PC-3 (cell line): ENCODE data around the gene RALY. TPM values are rescaled to one million over a fixed set of nuclear protein-coding genes. Genes with fewer than 3 reads are reported as not detected.
"Not testable (repeated sequence)": the region's sequence is repeated elsewhere in the genome, so short reads cannot be mapped to it uniquely, and the experiment has no call there.

Source experiments
- ATAC-seq: fragments of 200-7000 bp; cut with Tn5 transposase; 2 replicates; pipeline ENCODE4 v1.9.1; 2020; ENCODE audit warnings: mild to moderate bottlenecking, moderate library complexity
- BruUV-seq: library from RNA; stranded (reverse); fragments of 400-500 nt; replicated peaks from 2 replicates; lab custom pipeline; 2021; lab: Mats Ljungman, UMichigan
- CTCF ChIA-PET: fragments of 300-600 bp; sonication (Branson Sonifier 250); formaldehyde crosslinking; loops from one replicate; lab custom pipeline; 2022; ENCODE audit warnings: antibody characterized with exemption; lab: Charles Lee
- POLR2A ChIA-PET: fragments of 300-600 bp; sonication (Branson Sonifier 250); formaldehyde crosslinking; loops from one replicate; lab custom pipeline; 2022; ENCODE audit warnings: antibody characterized with exemption; ENCODE audit not compliant: unreplicated experiment; lab: Charles Lee
- DNase-seq: peaks from one replicate; pipeline ENCODE4 v3.0.0-alpha.2; 2015
- H2AFZ ChIP-seq: fragments of 300-600 bp; sonication (generic); 2 replicates; pipeline ENCODE4 v1.6.0; 2016; ENCODE audit warnings: antibody characterized with exemption, low read length
- H3F3A ChIP-seq: fragments of 300-600 bp; sonication (generic); one replicate; pipeline ENCODE4 v1.6.0; 2017; ENCODE audit warnings: antibody characterized with exemption, low read length, control low read depth, mild to moderate bottlenecking; ENCODE audit not compliant: unreplicated experiment
- H3K27ac ChIP-seq: fragments of 300-600 bp; sonication (generic); 2 replicates; pipeline ENCODE4 v1.5.1; 2016; ENCODE audit warnings: mild to moderate bottlenecking, low read length
- H3K27me3 ChIP-seq: fragments of 300-600 bp; sonication (generic); 2 replicates; pipeline ENCODE4 v1.6.1; 2016; ENCODE audit warnings: low read length, mixed read lengths
- H3K36me3 ChIP-seq: fragments of 300-600 bp; sonication (generic); 2 replicates; pipeline ENCODE4 v1.6.1; 2016; ENCODE audit warnings: low read depth, mixed run types, low read length, mixed read lengths
- H3K4me1 ChIP-seq: fragments of 300-600 bp; sonication (generic); 2 replicates; pipeline ENCODE4 v1.5.1; 2016; ENCODE audit warnings: low read length; ENCODE audit not compliant: insufficient read depth
- H3K4me2 ChIP-seq: fragments of 300-600 bp; sonication (generic); 2 replicates; pipeline ENCODE4 v1.6.0; 2016; ENCODE audit warnings: low read length
- H3K4me3 ChIP-seq: fragments of 300-600 bp; sonication (generic); 2 replicates; pipeline ENCODE4 v1.5.1; 2016; ENCODE audit warnings: mild to moderate bottlenecking, low read length, mixed read lengths
- H3K79me2 ChIP-seq: fragments of 300-600 bp; sonication (generic); 2 replicates; pipeline ENCODE4 v1.6.1; 2017; ENCODE audit warnings: low read length, mixed read lengths
- H3K9ac ChIP-seq: fragments of 300-600 bp; sonication (generic); 2 replicates; pipeline ENCODE4 v1.6.0; 2016; ENCODE audit warnings: mild to moderate bottlenecking, low read length
- H3K9me2 ChIP-seq: fragments of 300-600 bp; sonication (generic); replicated peaks from 2 replicates; pipeline ENCODE4 v1.6.1; 2016; ENCODE audit warnings: mixed run types, low read length, mixed read lengths
- H3K9me3 ChIP-seq: fragments of 300-600 bp; sonication (generic); 2 replicates; pipeline ENCODE4 v1.6.1; 2016; ENCODE audit warnings: low read length, mixed read lengths
- H4K20me1 ChIP-seq: fragments of 300-600 bp; sonication (generic); 2 replicates; pipeline ENCODE4 v1.6.1; 2016; ENCODE audit warnings: low read length, mixed read lengths
- EZH2 ChIP-seq: fragments of 300-600 bp; sonication (generic); IDR thresholded peaks from one replicate; pipeline ENCODE4 v1.6.1; 2017; ENCODE audit warnings: antibody characterized with exemption, mild to moderate bottlenecking, low read length; ENCODE audit not compliant: unreplicated experiment
- EZH2phosphoT487 ChIP-seq: fragments of 300-600 bp; sonication (generic); IDR thresholded peaks from 2 replicates; pipeline ENCODE4 v1.6.1; 2018; ENCODE audit warnings: mild to moderate bottlenecking, antibody characterized with exemption, low read length, borderline replicate concordance
- intact Hi-C: fragments of 100-400 bp; cut with micrococcal nuclease; formaldehyde crosslinking; loops from 2 replicates; pipeline ENCODE4 v1.9.0; 2023
- total RNA-seq: library from RNA; depleted of rRNA; stranded (reverse); fragments of >200 nt; gene quantifications from 2 replicates; pipeline ENCODE4 v1.2.3, GENCODE V29; 2014
- TF ChIP-seq, protein P1 (sequence below): fragments of 300-600 bp; sonication (generic); conservative IDR thresholded peaks from 2 replicates; pipeline ENCODE4 v1.5.1; 2017; ENCODE audit warnings: antibody characterized with exemption, low read depth, mild to moderate bottlenecking, low read length

RALY gene
- total RNA-seq, 1 experiment from 2014 or later = 160 TPM

DNA sequence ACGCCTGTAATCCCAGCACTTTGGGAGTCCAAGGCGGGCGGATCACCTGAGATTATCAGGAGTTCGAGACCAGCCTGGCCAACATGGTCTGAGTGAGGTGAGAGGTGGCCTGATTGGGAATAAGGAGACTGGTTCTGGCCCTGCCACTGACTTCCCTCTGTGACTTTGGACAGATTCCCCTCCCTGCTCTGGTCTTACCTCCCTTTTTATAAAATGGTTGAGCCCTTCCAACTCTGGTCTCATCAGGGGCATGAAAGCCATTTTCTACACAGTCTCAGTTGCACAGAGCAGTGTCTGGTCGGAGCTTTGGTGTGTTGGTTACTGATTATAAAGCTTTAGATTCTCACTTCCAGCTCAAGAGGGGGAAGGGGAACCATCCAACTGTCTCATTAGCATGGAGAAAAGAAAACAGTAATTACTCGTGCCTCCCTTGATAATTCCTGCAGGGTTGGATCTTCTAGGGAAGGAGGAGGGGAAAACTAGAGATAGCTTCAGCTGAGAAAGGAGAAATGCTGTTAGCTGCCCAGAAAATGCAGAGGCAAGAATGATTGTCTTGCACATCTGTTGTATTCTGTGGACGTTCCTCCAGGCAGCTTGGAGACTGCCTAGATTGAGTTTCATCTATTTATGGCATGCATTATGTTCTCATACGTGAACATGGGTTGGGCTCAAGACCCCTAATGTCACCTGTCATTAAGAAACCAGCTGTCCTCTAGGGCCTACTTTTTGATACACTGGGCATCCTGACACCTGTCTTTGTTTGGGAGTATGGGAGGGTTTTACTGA, 30.4 kb downstream of the RALY start:
- CTCF ChIA-PET = no interaction called here
- no TSS peak for BruUV-seq
- TF ChIP-seq EZH2 (no peak), EZH2phosphoT487 (no peak)
- TF ChIP-seq, protein P1, sequence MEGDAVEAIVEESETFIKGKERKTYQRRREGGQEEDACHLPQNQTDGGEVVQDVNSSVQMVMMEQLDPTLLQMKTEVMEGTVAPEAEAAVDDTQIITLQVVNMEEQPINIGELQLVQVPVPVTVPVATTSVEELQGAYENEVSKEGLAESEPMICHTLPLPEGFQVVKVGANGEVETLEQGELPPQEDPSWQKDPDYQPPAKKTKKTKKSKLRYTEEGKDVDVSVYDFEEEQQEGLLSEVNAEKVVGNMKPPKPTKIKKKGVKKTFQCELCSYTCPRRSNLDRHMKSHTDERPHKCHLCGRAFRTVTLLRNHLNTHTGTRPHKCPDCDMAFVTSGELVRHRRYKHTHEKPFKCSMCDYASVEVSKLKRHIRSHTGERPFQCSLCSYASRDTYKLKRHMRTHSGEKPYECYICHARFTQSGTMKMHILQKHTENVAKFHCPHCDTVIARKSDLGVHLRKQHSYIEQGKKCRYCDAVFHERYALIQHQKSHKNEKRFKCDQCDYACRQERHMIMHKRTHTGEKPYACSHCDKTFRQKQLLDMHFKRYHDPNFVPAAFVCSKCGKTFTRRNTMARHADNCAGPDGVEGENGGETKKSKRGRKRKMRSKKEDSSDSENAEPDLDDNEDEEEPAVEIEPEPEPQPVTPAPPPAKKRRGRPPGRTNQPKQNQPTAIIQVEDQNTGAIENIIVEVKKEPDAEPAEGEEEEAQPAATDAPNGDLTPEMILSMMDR = no peak

DNA sequence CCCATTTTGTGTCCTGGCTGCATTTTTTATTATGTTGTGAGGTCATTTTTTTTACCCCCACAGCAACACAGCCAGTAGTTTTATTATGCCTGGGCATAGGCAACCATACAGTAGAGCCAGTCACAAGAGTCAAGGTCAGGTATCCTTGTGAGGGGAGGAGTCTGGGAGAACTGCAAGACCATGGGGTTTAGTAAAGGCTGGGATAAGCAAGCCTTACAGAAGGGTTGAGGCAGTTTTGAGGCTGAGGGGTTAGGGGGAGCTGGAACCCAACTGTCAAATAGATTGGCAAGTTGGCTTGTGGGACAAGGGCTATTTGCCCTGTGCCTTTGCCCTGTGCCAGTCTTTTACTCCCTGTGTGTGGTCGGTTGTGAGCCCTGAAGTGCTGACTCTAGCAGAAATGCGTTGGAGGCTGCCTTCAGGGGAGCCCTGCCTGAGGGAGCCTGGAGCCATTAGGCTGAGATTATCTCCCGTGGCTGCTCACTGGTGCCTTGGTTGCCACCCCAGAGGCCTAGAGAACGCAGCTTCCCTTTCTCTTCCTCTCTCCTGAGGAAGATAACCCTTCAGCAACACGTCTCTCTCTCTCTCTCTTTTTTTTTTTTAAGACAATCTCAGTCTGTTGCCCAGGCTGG, 31.1 kb downstream of the RALY start:
- Histone ChIP-seq H3K9me3 (no peaks in the 10 kb centered on the region), H3K4me3 (no peak overlapping the region), H3K4me2 (no peak overlapping the region), H3K27ac (no peak overlapping the region), H3K9me2 (no peaks in the 10 kb centered on the region), H3K36me3 (peaks cover 4% of the 10 kb centered on the region; the same call in 1 of the 2 replicates), H2AFZ (no peak overlapping the region), H3K4me1 (0 out of 2 replicates have a peak, but pooled peaks cover 8% of the 10 kb centered on the region), H4K20me1 (peaks cover 61% of the 10 kb centered on the region), H3K27me3 (no peaks in the 10 kb centered on the region), H3K79me2 (peaks cover 86% of the 10 kb centered on the region), H3F3A (no peaks in the 10 kb centered on the region), H3K9ac (no peak overlapping the region)
- BruUV-seq = no TSS peak
- ATAC-seq (no peak), DNase-seq (no peak)
- TF ChIP-seq, protein P1 = no peak
- TF ChIP-seq EZH2 (no peak), EZH2phosphoT487 (no peak)
- ChIA-PET POLR2A (no interaction called here), CTCF (interaction anchor here (0.6 kb wide), 1 partner anchor 127 kb away, joined by 5 read pairs; no protein-coding TSS in a partner anchor)
- intact Hi-C loops = loop anchor here (5.0 kb wide), 1 partner anchor 108 kb away; no protein-coding TSS in a partner anchor

More for the DNA sequence above, 30.4 kb downstream of the RALY start:
- Histone ChIP-seq H2AFZ (no peak overlapping the region), H3F3A (no peaks in the 10 kb centered on the region), H3K4me1 (0 out of 2 replicates have a peak, but pooled peaks cover 8% of the 10 kb centered on the region), H4K20me1 (peaks cover 61% of the 10 kb centered on the region), H3K36me3 (peaks cover 4% of the 10 kb centered on the region; the same call in 1 of the 2 replicates), H3K9me2 (no peaks in the 10 kb centered on the region), H3K27me3 (no peaks in the 10 kb centered on the region), H3K79me2 (peaks cover 87% of the 10 kb centered on the region), H3K27ac (no peak overlapping the region), H3K4me2 (no peak overlapping the region), H3K9me3 (no peaks in the 10 kb centered on the region), H3K9ac (no peak overlapping the region), H3K4me3 (no peak overlapping the region)
- intact Hi-C loops = loop anchor here (2.0 to 5.0 kb wide), 2 partner anchors 107 to 161 kb away; no protein-coding TSS in a partner anchor
- no peak for ATAC-seq
- POLR2A ChIA-PET = no interaction called here
- DNase-seq = no peak

DNA sequence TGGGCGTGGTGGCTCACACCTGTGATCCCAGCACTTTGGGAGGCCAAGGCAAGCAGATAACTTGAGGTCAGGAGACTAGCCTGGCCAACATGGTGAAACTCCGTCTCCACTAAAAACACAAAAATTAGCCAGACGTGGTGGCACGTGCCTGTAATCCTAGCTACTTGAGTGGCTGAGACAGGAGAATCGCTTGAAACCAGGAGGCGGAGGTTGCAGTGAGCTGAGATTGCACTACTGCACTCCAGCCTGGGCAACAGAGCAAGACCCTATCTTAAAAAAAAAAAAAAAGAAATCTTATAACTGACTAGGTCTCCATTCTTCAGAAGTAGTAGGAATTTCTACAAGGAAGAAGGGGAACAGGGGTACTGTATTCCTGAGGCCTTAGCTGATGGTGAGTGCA, 34.3 kb downstream of the RALY start:
- H3K79me2 ChIP-seq = peaks cover 68% of the 10 kb centered on the region
- H3K27me3 ChIP-seq, H3K4me2 ChIP-seq, intact Hi-C loops, H3K9me3 ChIP-seq, H3F3A ChIP-seq, ATAC-seq, POLR2A ChIA-PET, DNase-seq, CTCF ChIA-PET, H3K9me2 ChIP-seq, H3K27ac ChIP-seq, H3K4me1 ChIP-seq, H3K36me3 ChIP-seq, BruUV-seq, H2AFZ ChIP-seq, H3K4me3 ChIP-seq, H3K9ac ChIP-seq: not testable (repeated sequence)
- H4K20me1 ChIP-seq = peaks cover 49% of the 10 kb centered on the region
